Astrocyte (in vitro differentiated cells and primary cell): ENCODE results near the gene KDM3B.

Experiments used
- EZH2 ChIP-seq: IDR thresholded peaks from 2 replicates; pipeline ENCODE4 v1.6.1; 2012; ENCODE audit warnings: mild to moderate bottlenecking, low read length, inconsistent platforms; ENCODE audit not compliant: insufficient read depth
- TF ChIP-seq, protein P1 (sequence below): IDR thresholded peaks from 2 replicates; pipeline ENCODE4 v1.5.1; 2011; ENCODE audit warnings: low read depth, mild to moderate bottlenecking, inconsistent platforms, low read length, moderate library complexity; ENCODE audit not compliant: insufficient read depth

DNA sequence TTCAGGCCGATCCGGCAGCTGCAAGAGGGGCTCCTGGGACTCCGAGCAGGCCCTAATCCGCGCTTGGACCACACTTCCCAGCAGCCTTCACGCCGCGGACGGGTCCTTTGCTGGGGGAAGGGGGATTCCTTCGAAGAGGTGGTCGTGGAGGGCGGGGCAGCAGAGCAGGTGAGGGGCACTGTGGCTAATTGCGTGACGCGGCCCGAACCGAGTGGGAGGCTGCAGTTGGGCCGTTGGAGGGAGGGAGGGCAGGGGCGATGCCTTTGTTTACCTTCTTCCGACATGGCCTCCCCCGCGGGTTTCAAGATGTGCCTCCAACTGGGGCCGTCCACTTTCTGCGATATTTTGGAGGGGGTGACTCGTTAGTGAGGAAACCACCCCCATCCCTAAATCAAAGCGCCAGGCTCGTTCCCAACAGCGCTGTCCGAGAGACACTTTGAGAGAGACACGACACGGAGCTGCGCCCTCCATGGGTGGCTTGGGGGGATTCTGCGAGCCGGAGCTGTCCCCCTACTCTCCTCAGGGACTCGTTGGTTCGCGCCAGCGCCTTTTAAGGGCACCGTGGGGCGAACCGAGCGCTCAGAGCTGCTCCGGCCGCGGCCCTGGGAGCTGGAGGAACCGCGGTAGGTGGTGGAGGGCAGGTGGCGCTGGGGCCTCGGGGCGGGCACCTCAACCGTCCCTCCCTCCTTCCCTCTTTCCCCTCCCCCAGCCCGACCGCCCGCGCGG, 14.6 kb upstream of the KDM3B start, which contains the start of gene FAM53C:
- TF ChIP-seq, protein P1, sequence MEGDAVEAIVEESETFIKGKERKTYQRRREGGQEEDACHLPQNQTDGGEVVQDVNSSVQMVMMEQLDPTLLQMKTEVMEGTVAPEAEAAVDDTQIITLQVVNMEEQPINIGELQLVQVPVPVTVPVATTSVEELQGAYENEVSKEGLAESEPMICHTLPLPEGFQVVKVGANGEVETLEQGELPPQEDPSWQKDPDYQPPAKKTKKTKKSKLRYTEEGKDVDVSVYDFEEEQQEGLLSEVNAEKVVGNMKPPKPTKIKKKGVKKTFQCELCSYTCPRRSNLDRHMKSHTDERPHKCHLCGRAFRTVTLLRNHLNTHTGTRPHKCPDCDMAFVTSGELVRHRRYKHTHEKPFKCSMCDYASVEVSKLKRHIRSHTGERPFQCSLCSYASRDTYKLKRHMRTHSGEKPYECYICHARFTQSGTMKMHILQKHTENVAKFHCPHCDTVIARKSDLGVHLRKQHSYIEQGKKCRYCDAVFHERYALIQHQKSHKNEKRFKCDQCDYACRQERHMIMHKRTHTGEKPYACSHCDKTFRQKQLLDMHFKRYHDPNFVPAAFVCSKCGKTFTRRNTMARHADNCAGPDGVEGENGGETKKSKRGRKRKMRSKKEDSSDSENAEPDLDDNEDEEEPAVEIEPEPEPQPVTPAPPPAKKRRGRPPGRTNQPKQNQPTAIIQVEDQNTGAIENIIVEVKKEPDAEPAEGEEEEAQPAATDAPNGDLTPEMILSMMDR, result no peak
- TF ChIP-seq EZH2, result no peak
